Measurements from ENCODE around the gene VCAN.
A peak's percentile ranks its signal among the peaks of the same experiment; 100 is the strongest.

VCAN gene

GRCh38 chr5:83467371-83468035 is 4.0 kb upstream of the VCAN start:
- DNase-seq, result peak in 2 of 56 donors; percentile 1 to 10

DNA sequence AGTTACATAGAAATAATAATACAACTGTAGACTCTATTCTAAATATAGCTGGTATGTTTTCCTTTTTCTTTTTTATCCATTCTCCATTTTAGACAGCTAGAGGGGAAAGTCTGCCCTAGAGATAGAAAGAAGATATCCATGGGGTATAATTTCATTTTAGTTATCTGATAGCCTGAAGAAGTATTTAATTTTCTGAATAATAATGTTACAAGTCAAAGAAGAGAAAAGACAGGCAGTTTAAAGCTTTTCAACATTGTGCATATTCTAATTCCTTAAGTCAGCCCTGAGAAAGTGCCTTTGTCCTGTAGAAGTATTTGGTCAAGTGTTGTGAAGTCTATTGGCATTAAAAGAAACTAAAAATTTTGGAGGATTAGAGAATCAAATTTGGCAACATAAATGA is 2.5 kb upstream of the VCAN start:
- no peak for DNase-seq

GRCh38 chr5:83470526-83471404 is 779 bp upstream of the VCAN start:
- peak in 2 of 56 donors; percentile 23 to 51 for DNase-seq

DNA sequence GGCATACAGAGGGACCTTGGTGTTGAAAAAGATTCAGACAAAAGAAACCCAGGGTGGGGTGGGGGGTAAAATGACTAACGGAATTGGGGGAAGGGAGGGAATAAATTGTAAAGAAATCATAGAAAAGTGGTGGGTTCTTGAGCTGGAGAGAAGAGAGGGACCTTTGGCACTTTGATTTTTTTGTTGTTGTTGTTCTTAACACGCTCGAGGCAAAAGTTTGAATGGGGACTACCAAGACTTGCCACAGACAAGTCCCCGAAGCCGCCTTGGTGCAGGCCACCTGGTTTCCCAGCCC is 616 bp downstream of the VCAN start:
- DNase-seq, result no peak

DNA sequence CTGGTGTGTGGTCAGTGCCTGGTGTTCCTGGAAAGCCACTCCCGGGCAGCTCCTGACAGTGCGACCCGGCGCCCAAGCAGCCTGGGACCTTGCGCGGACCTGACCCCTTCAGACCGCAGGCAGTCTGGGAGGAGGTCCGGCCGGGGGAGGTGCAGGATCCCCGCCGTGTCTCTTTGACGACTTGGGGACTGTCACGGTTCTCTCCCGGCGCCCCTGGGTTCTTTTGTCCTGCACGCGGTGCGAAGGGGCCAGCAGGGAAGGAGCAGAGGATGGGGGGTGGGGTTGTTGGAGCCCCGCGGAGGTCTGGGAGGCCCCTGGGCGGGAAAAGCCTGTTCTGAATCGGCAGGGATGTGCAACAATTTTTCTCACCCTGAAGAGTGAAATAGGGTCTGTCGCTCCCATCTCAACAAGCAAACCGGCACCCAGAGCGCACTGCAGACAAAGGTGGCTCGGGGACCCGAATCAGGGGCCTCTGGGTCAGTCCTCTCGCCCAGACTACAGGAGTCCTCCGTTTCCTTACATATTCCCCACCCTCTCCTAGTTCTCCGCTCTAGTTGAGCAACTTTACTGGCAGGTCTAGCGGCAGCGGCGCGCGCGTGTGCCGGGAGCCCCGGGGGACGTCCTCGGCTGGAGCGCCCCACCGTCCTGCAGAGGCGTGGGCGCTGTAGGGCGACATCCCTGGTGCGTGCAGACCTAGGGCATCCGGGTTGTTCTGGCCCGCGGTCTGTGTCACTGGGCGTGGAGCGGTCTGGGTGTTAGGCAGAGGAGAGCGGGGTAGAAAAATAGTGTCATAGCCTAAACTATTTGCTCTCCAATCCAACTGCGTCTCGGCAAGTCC is 1.2 kb downstream of the VCAN start:
- DNase-seq, result peak in 24 of 56 donors; percentile 3 to 59 (median 30)

GRCh38 chr5:83473346-83474160 is 2.0 kb downstream of the VCAN start:
- DNase-seq, result peak; percentile 23 to 92 (median 76)

DNA sequence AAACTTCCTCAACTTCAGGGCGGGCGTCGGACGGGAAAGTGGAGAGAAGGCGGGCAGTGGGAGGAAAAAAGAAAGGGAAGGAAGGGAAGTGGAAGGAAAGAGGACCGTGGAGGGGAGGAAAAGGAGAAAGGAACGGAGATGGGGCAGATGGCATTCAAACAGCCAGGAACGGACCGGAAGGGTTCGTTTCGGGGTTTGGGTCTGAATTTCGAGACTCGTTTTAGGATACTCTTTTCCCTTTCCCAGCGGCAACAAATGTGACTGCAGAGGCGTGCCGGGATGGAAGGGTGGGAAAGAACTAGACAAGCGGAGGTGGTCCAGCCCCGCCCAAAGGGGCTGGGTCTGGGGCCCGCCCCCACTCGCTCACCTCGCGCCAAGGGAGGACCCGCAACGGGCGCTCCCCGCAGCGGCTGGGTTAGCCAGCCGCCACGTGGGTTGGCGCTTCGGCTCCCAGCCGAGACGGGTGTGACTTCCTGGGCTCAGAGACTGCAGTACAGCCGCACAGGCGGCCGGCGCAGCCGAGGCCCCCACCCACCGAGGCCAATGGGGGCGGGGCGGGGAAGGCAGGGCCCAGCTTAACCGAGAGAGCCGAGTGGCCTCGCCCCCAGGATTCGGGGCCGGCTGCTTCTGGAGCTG is 2.7 kb downstream of the VCAN start:
- peak in 48 of 56 donors; percentile 9 to 76 (median 46) for DNase-seq

DNA sequence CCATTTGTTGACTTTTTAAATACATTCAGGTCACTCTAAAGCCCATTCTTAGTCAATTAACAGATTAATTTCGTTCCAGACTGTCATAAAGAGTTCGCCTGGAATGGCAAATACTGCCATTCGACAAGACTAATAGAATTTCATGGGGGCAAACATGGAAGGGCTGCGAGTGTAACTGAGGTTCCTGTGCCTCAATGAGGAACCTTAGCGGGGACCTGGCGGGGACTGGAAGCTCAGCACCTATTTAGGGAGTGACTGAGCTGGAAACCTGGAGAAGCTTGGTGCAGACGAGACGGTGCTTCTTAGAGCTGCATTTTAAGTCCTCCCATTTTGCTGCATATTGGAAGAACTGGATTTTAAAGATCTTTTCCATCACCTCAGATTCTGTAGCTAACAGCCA is 3.4 kb downstream of the VCAN start:
- DNase-seq, result peak in 2 of 56 donors; percentile 0 to 4

- no peak for DNase-seq
These were observed 3.9 kb downstream of the VCAN start for GRCh38 chr5:83475391-83475863.

GRCh38 chr5:83475935-83476814 is 4.6 kb downstream of the VCAN start:
- DNase-seq, result no peak

- DNase-seq, result no peak
These were observed 11.4 kb downstream of the VCAN start for GRCh38 chr5:83482961-83483360.

- no peak for DNase-seq
These were observed 12.8 kb downstream of the VCAN start for GRCh38 chr5:83484294-83484693.

DNA sequence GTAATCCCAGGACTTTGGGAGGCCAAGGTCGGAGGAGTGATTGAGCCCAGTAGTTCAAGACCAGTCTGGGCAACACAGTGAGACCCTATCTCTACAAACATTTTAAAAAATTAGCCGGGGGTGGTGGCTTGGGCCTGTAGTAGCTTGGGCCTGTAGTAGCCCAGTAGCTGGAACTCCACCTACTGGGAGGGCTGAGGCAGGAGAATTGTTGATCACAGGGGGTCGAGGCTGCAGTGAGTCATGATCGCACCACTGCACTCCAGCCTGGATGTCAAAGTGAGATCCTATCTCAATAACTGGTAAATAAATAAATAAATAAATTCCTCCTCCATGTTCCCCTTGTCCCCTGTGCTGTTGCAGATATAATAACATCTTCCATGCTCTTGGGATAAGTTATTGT is 14.3 kb downstream of the VCAN start:
- no peak for DNase-seq

GRCh38 chr5:83487155-83487554 is 15.6 kb downstream of the VCAN start:
- DNase-seq, result no peak

GRCh38 chr5:83488271-83488670 is 16.7 kb downstream of the VCAN start:
- DNase-seq, result no peak

DNA sequence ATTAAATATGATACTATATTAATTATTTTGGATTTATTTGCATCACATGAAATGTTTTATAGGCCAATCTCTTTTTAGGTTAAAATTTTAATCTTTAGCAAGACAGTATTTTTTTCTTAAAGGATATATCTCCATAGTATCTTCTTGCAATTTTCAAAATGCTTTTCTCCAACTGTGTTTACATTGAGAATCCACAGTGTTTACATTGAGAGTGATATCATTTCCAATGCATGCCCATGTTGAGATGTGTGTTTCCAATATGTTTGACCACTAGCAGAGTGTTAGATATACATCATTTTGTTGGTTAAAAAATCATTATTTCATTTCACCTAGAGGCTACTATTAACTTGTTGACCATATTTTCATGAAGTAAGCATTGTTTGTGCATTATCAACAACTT is 17.3 kb downstream of the VCAN start:
- no peak for DNase-seq

- DNase-seq, result no peak
These were observed 18.7 kb downstream of the VCAN start for GRCh38 chr5:83490203-83490602.

DNA sequence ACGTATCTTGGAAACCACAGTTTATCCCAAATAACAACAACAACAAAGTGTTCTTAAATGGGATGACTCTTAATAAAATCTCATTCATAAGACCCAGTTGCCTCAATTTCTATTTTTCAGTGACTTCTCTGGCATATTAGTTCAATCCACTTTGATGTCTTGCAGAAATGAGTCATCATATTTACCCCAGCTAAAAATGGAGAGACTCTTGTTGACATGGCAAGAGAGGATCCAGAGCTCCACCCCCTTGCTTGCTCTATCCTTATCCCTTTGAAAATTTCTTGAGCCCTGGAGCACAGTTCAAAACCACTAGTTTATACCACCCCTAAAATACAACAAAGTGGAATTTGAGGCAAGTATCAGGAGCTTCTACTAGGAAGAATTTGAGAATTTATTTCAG is 20.8 kb downstream of the VCAN start:
- no peak for DNase-seq

GRCh38 chr5:83493644-83494043 is 22.1 kb downstream of the VCAN start:
- DNase-seq, result no peak
